K562 (cell line): ENCODE results near the gene OTX2. TPM values are rescaled to one million over a fixed set of nuclear protein-coding genes. Genes with fewer than 3 reads are reported as not detected.

Source experiments
- ATAC-seq: fragments of 200-7000 bp; cut with Tn5 transposase; 3 replicates; pipeline ENCODE4 v1.9.1; 2020; ENCODE audit warnings: moderate library complexity
- BruUV-seq: library from RNA; stranded (reverse); fragments of 400-500 nt; replicated peaks from 2 replicates; lab custom pipeline; 2021; lab: Mats Ljungman, UMichigan
- CTCF ChIA-PET: fragments of 300-600 bp; formaldehyde crosslinking; extraction: SDS; loops from one replicate; lab custom pipeline; 2021; ENCODE audit warnings: low intra/inter-chr PET ratio; lab: Yijun Ruan, JAX
- POLR2A ChIA-PET: fragments of 300-600, 350-650 bp; sonication (Branson Sonifier 250); formaldehyde crosslinking; extraction: SDS; loops from one replicate; lab custom pipeline; 2021; ENCODE audit warnings: antibody characterized with exemption, inconsistent platforms; lab: Yijun Ruan, JAX
- DNase-seq, 4 experiments: peaks; one replicate each; pipeline versions ENCODE4 v3.0.0 to v3.0.0-alpha.2; 2011 to 2018; ENCODE audit warnings: low spot score in 3 of 4, mixed read lengths in 3 of 4; ENCODE audit errors: extremely low read depth in 1 of 4
- FAIRE-seq: peaks from 2 replicates; lab custom pipeline; 2011; peaks lifted over from hg19 to GRCh38; lab: Jason Lieb, UNC
- H2AFZ ChIP-seq: 2 replicates; pipeline ENCODE4 v1.6.0; 2011; ENCODE audit warnings: low read depth, low read length, control low read depth, inconsistent platforms
- H3K27ac ChIP-seq: fragments of 200-600 bp; 3 replicates; pipeline ENCODE4 v1.8.0; 2011; ENCODE audit warnings: low read depth, mild to moderate bottlenecking, control low read depth, inconsistent platforms, low read length, moderate library complexity, mixed read lengths; ENCODE audit errors: extremely low read depth
- H3K27me3 ChIP-seq, 2 experiments: fragments of 300-600 bp in 1 of 2; 2 replicates in 1 of 2; 3 replicates in 1 of 2; pipeline versions ENCODE4 v1.6.0 to v1.8.0; 2011; ENCODE audit warnings: inconsistent platforms in 2 of 2, low read length in 2 of 2, mild to moderate bottlenecking in 1 of 2, mixed read lengths in 1 of 2, moderate library complexity in 1 of 2; ENCODE audit not compliant: control insufficient read depth in 2 of 2, insufficient read depth in 2 of 2
- H3K36me3 ChIP-seq: fragments of 300-600 bp; 3 replicates; pipeline ENCODE4 v1.8.0; 2011; ENCODE audit warnings: mild to moderate bottlenecking, low read length, inconsistent platforms; ENCODE audit not compliant: control insufficient read depth, insufficient read depth
- H3K4me1 ChIP-seq, 2 experiments: fragments of 200-600 bp in 1 of 2; replicated peaks in 1 of 2; 2 replicates in 1 of 2; 3 replicates in 1 of 2; pipeline versions ENCODE4 v1.5.1 to v1.8.0; 2011; ENCODE audit warnings: inconsistent platforms in 2 of 2, low read length in 2 of 2, mild to moderate bottlenecking in 1 of 2, mixed read lengths in 1 of 2, moderate library complexity in 1 of 2; ENCODE audit not compliant: control insufficient read depth in 2 of 2, insufficient read depth in 2 of 2
- H3K4me2 ChIP-seq: 2 replicates; pipeline ENCODE4 v1.6.1; 2011; ENCODE audit warnings: low read length, control low read depth, inconsistent platforms, mixed read lengths; ENCODE audit not compliant: insufficient read depth
- H3K4me3 ChIP-seq: fragments of 200-600 bp; sonication (generic), shearing (Covaris generic); 2 replicates; pipeline ENCODE4 v1.5.1; 2016; ENCODE audit warnings: control low read depth, inconsistent platforms
- H3K79me2 ChIP-seq: fragments of 200-600 bp; 3 replicates; pipeline ENCODE4 v1.8.0; 2011; ENCODE audit warnings: low read length, inconsistent platforms; ENCODE audit not compliant: control insufficient read depth, insufficient read depth
- H3K9ac ChIP-seq, 2 experiments: 2 replicates each; pipeline versions ENCODE4 v1.6.0 to v1.6.1; 2011; ENCODE audit warnings: low read depth in 2 of 2, low read length in 2 of 2, control low read depth in 1 of 2, inconsistent platforms in 1 of 2, mild to moderate bottlenecking in 1 of 2, mixed read lengths in 1 of 2; ENCODE audit not compliant: insufficient read depth in 1 of 2
- H3K9me1 ChIP-seq: one replicate; pipeline ENCODE4 v1.6.0; 2011; ENCODE audit warnings: inconsistent platforms, mild to moderate bottlenecking, low read length, moderate library complexity; ENCODE audit not compliant: control insufficient read depth, insufficient read depth
- H3K9me3 ChIP-seq: replicated peaks from 2 replicates; pipeline ENCODE4 v1.5.1; 2011; ENCODE audit warnings: low read depth, low read length, inconsistent platforms; ENCODE audit not compliant: control insufficient read depth, insufficient read depth
- H4K20me1 ChIP-seq: replicated peaks from 2 replicates; pipeline ENCODE4 v1.6.1; 2011; ENCODE audit warnings: low read length, inconsistent platforms, mixed read lengths; ENCODE audit not compliant: control insufficient read depth, insufficient read depth
- CBFA2T3 ChIP-seq: fragments of 450-650 bp; IDR thresholded peaks from 2 replicates; pipeline ENCODE4 v1.6.1; 2017
- CBX8 ChIP-seq: fragments of 200-600 bp; sonication (generic); IDR thresholded peaks from 2 replicates; pipeline ENCODE4 v1.6.1; 2012; ENCODE audit warnings: borderline replicate concordance, mixed run types, low read depth, mild to moderate bottlenecking, moderate library complexity, mixed read lengths, low read length, control low read depth, inconsistent platforms; ENCODE audit not compliant: poor library complexity, severe bottlenecking; ENCODE audit errors: extremely low read depth
- CC2D1A ChIP-seq: fragments of 450-650 bp; IDR thresholded peaks from 2 replicates; pipeline ENCODE4 v1.6.1; 2017; ENCODE audit warnings: mild to moderate bottlenecking
- CEBPG ChIP-seq, 3 experiments: fragments of 200-800 bp in 1 of 3; sonication (Bioruptor generic) in 1 of 3; sonication (generic) in 1 of 3; formaldehyde crosslinking in 1 of 3; IDR thresholded peaks in 2 of 3; conservative IDR thresholded peaks in 1 of 3; 2 replicates each; pipeline versions ENCODE4 v1.6.1 to v1.8.0; 2016 to 2022; ENCODE audit warnings: missing compliant biosample characterization in 2 of 3, missing genetic modification characterization in 2 of 3, mild to moderate bottlenecking in 1 of 3, missing genetic modification reagents in 1 of 3
- CLOCK ChIP-seq: fragments of 250-450 bp; sonication (Bioruptor Pico); IDR thresholded peaks from 2 replicates; pipeline ENCODE4 v1.4.0; 2020; ENCODE audit warnings: mild to moderate bottlenecking, moderate library complexity, borderline replicate concordance
- HDAC8 ChIP-seq: fragments of 450-650 bp; IDR thresholded peaks from 2 replicates; pipeline ENCODE4 v1.6.1; 2016; ENCODE audit warnings: mild to moderate bottlenecking, missing genetic modification characterization, moderate library complexity, missing compliant biosample characterization
- NCOA1 ChIP-seq: fragments of 450-650 bp; IDR thresholded peaks from 2 replicates; pipeline ENCODE4 v1.6.1; 2016; ENCODE audit warnings: low read depth
- NFXL1 ChIP-seq: fragments of 450-650 bp; formaldehyde crosslinking; IDR thresholded peaks from 2 replicates; pipeline ENCODE4 v1.4.0; 2021; ENCODE audit warnings: mild to moderate bottlenecking
- PATZ1 ChIP-seq: fragments of 250-450 bp; sonication (Bioruptor Pico); IDR thresholded peaks from 2 replicates; pipeline ENCODE4 v1.5.0; 2020; ENCODE audit warnings: mild to moderate bottlenecking, borderline replicate concordance
- PHB2 ChIP-seq: fragments of 450-650 bp; IDR thresholded peaks from 2 replicates; pipeline ENCODE4 v1.6.1; 2017; ENCODE audit warnings: low read depth
- SMAD1 ChIP-seq: fragments of 150-350 bp; IDR thresholded peaks from 2 replicates; pipeline ENCODE4 v1.6.1; 2014; ENCODE audit warnings: low read length, low read depth; ENCODE audit not compliant: partially characterized antibody
- ZFP36 ChIP-seq: fragments of 150-350 bp; IDR thresholded peaks from 2 replicates; pipeline ENCODE4 v1.6.1; 2018; ENCODE audit warnings: low read length, low read depth; ENCODE audit not compliant: partially characterized antibody
- ZSCAN29 ChIP-seq: fragments of 450-650 bp; IDR thresholded peaks from 2 replicates; pipeline ENCODE4 v1.6.1; 2017
- WGBS: fragments of 100-300 bp; shearing (Covaris generic); methylation state at CpG from one replicate; pipeline ENCODE4 v1.1.6; 2016; ENCODE audit warnings: low coverage, mixed read lengths; ENCODE audit not compliant: insufficient coverage; ENCODE audit errors: missing lambda C conversion rate; 5-methylcytosine and 5-hydroxymethylcytosine counted together
- in situ Hi-C: fragments of 300-500 bp; cut with MboI; formaldehyde crosslinking; loops from 4 replicates; pipeline ENCODE4 v1.15.0; 2018; ENCODE audit warnings: inconsistent platforms, mixed read lengths
- intact Hi-C: fragments of 100-400 bp; cut with micrococcal nuclease; formaldehyde crosslinking; loops from 2 replicates; pipeline ENCODE4 v1.14.2; 2022
- polyA plus RNA-seq, 8 experiments: library from polyadenylated mRNA; depleted of rRNA in 4 of 8; stranded (reverse) in 5 of 8; unstranded in 3 of 8; fragments of >200 nt; fragmentation: Nextera tagmentation in 2 of 8; fragmentation: Illumina TruSeq in 1 of 8; extraction: Ambion mirVana in 2 of 8; extraction: Trizol in 1 of 8; gene quantifications; 2 replicates each; pipeline versions ENCODE4 v1.2.1 to v1.2.3, GENCODE V29; 2011 to 2014; ENCODE audit warnings: inconsistent platforms in 1 of 8, missing spikeins in 1 of 8
- total RNA-seq, 7 experiments: library from RNA; depleted of rRNA in 6 of 7; stranded (reverse); fragments of >200 nt in 6 of 7; fragmentation: Illumina TruSeq in 2 of 7; extraction: Trizol in 2 of 7; gene quantifications; 2 replicates each; pipeline versions ENCODE4 v1.2.1 to v1.2.3, GENCODE V29; 2011 to 2021; ENCODE audit warnings: low replicate concordance in 1 of 7

Gene OTX2
- total and polyA plus RNA-seq, 9 of the 15 experiments (the other 6 are each of a cell fraction or from before 2014, with no cell fraction given), result not detected

GRCh38 chr14:56754921-56755320 lies 55.4 kb downstream of the OTX2 start:
- ATAC-seq (no peak), DNase-seq (no peak)
- H3K4me3 ChIP-seq, result no peak overlapping the region
- H4K20me1 ChIP-seq, result no peaks in the 10 kb centered on the region
- H3K79me2 ChIP-seq, result no peaks in the 10 kb centered on the region
- intact Hi-C loops (no loop called here), in situ Hi-C loops (no loop called here)
- 0% methylated on average over 2 of the region's 3 CpGs for WGBS
- no peak overlapping the region for H3K27ac ChIP-seq
- no peaks in the 10 kb centered on the region for H3K9me1 ChIP-seq
- CTCF ChIA-PET, result no interaction called here
- H3K9ac ChIP-seq, result no peak overlapping the region
- H3K4me1 ChIP-seq, result no peaks in the 10 kb centered on the region
- H3K36me3 ChIP-seq, result no peaks in the 10 kb centered on the region
- H2AFZ ChIP-seq, result no peak overlapping the region
- no peaks in the 10 kb centered on the region for H3K27me3 ChIP-seq
- no peaks in the 10 kb centered on the region for H3K9me3 ChIP-seq
- no peak overlapping the region for H3K4me2 ChIP-seq
- TF ChIP-seq NFXL1, result no peak
- TF ChIP-seq NCOA1, result no peak
- no peak for TF ChIP-seq SMAD1
- no peak for TF ChIP-seq CC2D1A
- TF ChIP-seq HDAC8, result no peak
- no peak for TF ChIP-seq CBFA2T3
- no peak for TF ChIP-seq PATZ1
- TF ChIP-seq ZFP36, result no peak
- no peak for TF ChIP-seq ZSCAN29
- TF ChIP-seq CEBPG (CRISPR knock-in tag; IDR thresholded peaks at IDR 0.05), result no peak
- no peak for TF ChIP-seq CEBPG (tag; conservative IDR thresholded peaks at IDR 0.05 in 1 of 2, IDR thresholded peaks at IDR 0.05 in 1 of 2)
- TF ChIP-seq PHB2, result no peak
- TF ChIP-seq CBX8, result no peak
- no peak for TF ChIP-seq CLOCK
- TF ChIP-seq, all 486 proteins: peak for 0
- POLR2A ChIA-PET, result no interaction called here
- no TSS peak for BruUV-seq
- no peak for FAIRE-seq
